SKM-1 treated with dmso at 0.1 percent for 144 hours (cell line): Measurements from ENCODE around the gene NOC4L.

Experiments used
- DNase-seq: peaks from one replicate; lab custom pipeline; 2025; ENCODE audit not compliant: unreplicated experiment; lab: John Stamatoyannopoulos, UW

The NOC4L gene

GRCh38 chr12:132155771-132156572 lies 11.7 kb downstream of the NOC4L start:
- DNase-seq: no peak

GRCh38 chr12:132156573-132157325 lies 12.5 kb downstream of the NOC4L start:
- no peak for DNase-seq

GRCh38 chr12:132157733-132158409 lies 13.6 kb downstream of the NOC4L start:
- no peak for DNase-seq

- no peak for DNase-seq
Observed at GRCh38 chr12:132158677-132159554, 14.7 kb downstream of the NOC4L start.

GRCh38 chr12:132159555-132160003 lies 15.3 kb downstream of the NOC4L start:
- no peak for DNase-seq

GRCh38 chr12:132160016-132160415 lies 15.8 kb downstream of the NOC4L start:
- no peak for DNase-seq

- DNase-seq: no peak
Observed at GRCh38 chr12:132160601-132161035, 16.4 kb downstream of the NOC4L start.

- no peak for DNase-seq
Observed at GRCh38 chr12:132161036-132161781, 17.0 kb downstream of the NOC4L start.

- DNase-seq: no peak
Observed at GRCh38 chr12:132161796-132162507, 17.7 kb downstream of the NOC4L start.

- no peak for DNase-seq
Observed at GRCh38 chr12:132162508-132163031, 18.3 kb downstream of the NOC4L start.

GRCh38 chr12:132163041-132163910 lies 19.0 kb downstream of the NOC4L start:
- no peak for DNase-seq

- no peak for DNase-seq
Observed at GRCh38 chr12:132163911-132164288, 19.6 kb downstream of the NOC4L start.

GRCh38 chr12:132164426-132164825 lies 20.2 kb downstream of the NOC4L start:
- no peak for DNase-seq

GRCh38 chr12:132165584-132165983 lies 21.3 kb downstream of the NOC4L start:
- DNase-seq: no peak

GRCh38 chr12:132166093-132166492 lies 21.8 kb downstream of the NOC4L start:
- no peak for DNase-seq

GRCh38 chr12:132166801-132167591 lies 22.7 kb downstream of the NOC4L start:
- DNase-seq: no peak

- no peak for DNase-seq
Observed at GRCh38 chr12:132167611-132168310, 23.5 kb downstream of the NOC4L start.
